Measurements from ENCODE around the gene AGRP.

AGRP gene

DNA sequence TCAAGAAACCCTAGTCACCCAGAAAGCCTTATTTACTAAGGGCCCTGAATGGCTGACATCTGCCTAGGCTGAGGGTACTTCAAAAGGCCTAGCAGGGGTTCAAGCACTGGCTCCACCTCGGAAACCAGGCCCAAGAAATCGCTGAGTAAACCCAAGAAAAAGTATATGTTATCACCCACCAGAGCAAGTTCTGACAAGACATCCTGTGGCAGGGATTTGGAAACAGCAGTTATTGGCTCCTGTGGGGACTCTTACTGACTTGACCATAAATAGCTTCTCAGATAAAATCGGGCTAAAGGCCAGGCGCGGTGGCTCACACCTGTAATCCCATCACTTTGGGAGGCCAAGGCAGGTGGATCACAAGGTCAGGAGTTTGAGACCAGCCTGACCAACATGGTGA lies 14.6 kb downstream of the AGRP start:
- TF ChIP-seq, protein P1, sequence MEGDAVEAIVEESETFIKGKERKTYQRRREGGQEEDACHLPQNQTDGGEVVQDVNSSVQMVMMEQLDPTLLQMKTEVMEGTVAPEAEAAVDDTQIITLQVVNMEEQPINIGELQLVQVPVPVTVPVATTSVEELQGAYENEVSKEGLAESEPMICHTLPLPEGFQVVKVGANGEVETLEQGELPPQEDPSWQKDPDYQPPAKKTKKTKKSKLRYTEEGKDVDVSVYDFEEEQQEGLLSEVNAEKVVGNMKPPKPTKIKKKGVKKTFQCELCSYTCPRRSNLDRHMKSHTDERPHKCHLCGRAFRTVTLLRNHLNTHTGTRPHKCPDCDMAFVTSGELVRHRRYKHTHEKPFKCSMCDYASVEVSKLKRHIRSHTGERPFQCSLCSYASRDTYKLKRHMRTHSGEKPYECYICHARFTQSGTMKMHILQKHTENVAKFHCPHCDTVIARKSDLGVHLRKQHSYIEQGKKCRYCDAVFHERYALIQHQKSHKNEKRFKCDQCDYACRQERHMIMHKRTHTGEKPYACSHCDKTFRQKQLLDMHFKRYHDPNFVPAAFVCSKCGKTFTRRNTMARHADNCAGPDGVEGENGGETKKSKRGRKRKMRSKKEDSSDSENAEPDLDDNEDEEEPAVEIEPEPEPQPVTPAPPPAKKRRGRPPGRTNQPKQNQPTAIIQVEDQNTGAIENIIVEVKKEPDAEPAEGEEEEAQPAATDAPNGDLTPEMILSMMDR (IDR thresholded peaks at IDR 0.05): no peak
- Mint-ChIP-seq H3K27me3 (ENCODE audit: low read depth, poor library complexity) (no peaks in the 10 kb centered on the region), H3K4me1 (peaks cover 19% of the 10 kb centered on the region), H3K27ac (no peak overlapping the region), H3K36me3 (ENCODE audit: low read depth) (no peaks in the 10 kb centered on the region), H3K9me3 (no peaks in the 10 kb centered on the region), H3K4me3 (no peak overlapping the region)
- DNase-seq: no peak

DNA sequence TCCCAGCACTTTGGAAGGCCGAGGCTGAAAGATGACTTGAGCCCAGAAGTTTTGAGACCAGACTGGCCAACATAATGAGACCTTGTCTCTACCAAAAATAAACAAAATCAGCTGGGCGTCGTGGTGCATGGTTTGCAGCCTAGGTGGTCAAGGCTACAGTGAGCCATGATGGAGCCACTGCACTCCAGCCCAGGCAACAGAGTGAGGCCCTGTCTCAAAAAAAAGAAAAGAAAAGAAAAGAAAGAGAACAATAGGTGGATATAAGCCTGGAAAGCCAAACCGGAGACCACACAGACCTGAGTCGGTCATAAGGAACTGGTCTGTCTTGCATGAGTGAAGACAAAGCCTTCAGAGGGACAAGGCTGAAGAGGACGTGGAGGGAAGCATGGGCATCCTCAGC lies 16.8 kb downstream of the AGRP start:
- H3K27me3 Mint-ChIP-seq (ENCODE audit: low read depth, poor library complexity): peaks cover 2% of the 10 kb centered on the region
- no peaks in the 10 kb centered on the region for H3K9me3 Mint-ChIP-seq
- H3K4me1 Mint-ChIP-seq: peaks cover 23% of the 10 kb centered on the region
- TF ChIP-seq, protein P1 (IDR thresholded peaks at IDR 0.05): no peak
- H3K4me3 Mint-ChIP-seq: no peak overlapping the region
- DNase-seq: no peak
- H3K27ac Mint-ChIP-seq: no peak overlapping the region
- H3K36me3 Mint-ChIP-seq (ENCODE audit: low read depth): no peaks in the 10 kb centered on the region

DNA sequence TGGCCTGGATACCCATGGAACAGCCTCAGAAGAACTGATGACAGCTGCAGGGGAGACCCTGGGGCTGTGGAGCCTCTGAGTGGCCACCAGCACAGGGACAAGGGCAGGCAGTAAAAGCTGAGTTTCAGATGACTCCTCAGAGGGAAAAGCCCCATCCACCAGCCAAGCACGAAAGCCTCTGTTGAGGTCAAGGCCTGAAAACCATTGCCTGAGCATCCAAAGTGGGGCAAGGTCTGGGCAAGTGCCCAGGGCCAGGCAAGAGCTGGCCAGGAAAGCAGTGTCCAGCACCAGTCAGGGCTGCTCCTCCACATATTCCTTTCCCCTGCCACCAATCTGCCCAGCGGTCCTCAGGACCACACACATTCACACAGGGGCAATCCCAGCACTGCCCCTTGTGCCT lies 18.8 kb downstream of the AGRP start:
- peaks cover 31% of the 10 kb centered on the region for H3K4me1 Mint-ChIP-seq
- H3K27ac Mint-ChIP-seq: no peak overlapping the region
- no peak overlapping the region for H3K4me3 Mint-ChIP-seq
- no peaks in the 10 kb centered on the region for H3K36me3 Mint-ChIP-seq (ENCODE audit: low read depth)
- no peak for DNase-seq
- peaks cover 2% of the 10 kb centered on the region for H3K27me3 Mint-ChIP-seq (ENCODE audit: low read depth, poor library complexity)
- TF ChIP-seq, protein P1 (IDR thresholded peaks at IDR 0.05): no peak
- no peaks in the 10 kb centered on the region for H3K9me3 Mint-ChIP-seq

DNA sequence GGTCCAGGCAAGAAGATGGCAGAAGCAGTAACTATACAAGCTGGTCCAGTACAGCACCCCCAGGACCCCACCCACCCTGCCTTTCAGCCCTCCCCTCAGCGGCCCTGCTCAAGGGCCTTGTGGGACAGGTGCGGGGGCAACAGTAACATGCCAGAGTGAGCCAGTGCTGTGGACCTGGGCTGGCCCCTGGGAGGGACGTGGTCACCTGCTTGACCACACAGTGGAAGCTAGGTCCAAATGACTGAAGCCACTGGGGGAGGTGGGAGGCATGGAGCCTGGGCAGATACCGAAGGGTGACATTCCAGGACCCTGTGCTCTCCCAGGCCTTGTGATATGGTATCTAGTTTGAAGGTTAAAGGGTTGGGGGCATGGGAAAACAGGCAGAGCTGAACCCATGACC lies 19.7 kb downstream of the AGRP start:
- Mint-ChIP-seq H3K36me3 (ENCODE audit: low read depth) (no peaks in the 10 kb centered on the region), H3K4me3 (no peak overlapping the region), H3K27ac (no peak overlapping the region), H3K9me3 (no peaks in the 10 kb centered on the region), H3K4me1 (peaks cover 40% of the 10 kb centered on the region), H3K27me3 (ENCODE audit: low read depth, poor library complexity) (peaks cover 2% of the 10 kb centered on the region)
- no peak for DNase-seq
- TF ChIP-seq, protein P1 (IDR thresholded peaks at IDR 0.05): no peak

DNA sequence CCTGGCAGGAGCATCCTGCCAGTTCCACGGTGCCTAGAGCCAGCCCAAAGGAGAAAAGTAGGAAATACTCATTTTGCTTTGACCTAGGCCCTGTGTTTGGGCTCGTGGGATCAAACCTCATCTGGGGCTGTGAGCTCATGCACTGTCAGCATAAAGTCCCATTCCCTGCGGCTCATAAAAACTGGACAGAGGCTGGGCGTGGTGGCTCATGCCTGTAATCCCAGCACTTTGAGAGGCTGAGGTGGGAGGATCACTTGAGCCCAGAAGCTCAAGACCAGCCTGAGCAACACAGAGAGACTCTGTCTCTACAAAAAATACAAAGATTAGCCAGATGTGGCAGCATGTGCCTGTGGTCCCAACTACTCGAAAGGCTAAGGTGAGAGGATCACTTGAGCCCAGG lies 20.3 kb downstream of the AGRP start:
- H3K4me3 Mint-ChIP-seq: no peak overlapping the region
- H3K9me3 Mint-ChIP-seq: no peaks in the 10 kb centered on the region
- no peak overlapping the region for H3K27ac Mint-ChIP-seq
- H3K36me3 Mint-ChIP-seq (ENCODE audit: low read depth): no peaks in the 10 kb centered on the region
- peaks cover 2% of the 10 kb centered on the region for H3K27me3 Mint-ChIP-seq (ENCODE audit: low read depth, poor library complexity)
- TF ChIP-seq, protein P1 (IDR thresholded peaks at IDR 0.05): no peak
- no peak for DNase-seq
- peaks cover 46% of the 10 kb centered on the region for H3K4me1 Mint-ChIP-seq

DNA sequence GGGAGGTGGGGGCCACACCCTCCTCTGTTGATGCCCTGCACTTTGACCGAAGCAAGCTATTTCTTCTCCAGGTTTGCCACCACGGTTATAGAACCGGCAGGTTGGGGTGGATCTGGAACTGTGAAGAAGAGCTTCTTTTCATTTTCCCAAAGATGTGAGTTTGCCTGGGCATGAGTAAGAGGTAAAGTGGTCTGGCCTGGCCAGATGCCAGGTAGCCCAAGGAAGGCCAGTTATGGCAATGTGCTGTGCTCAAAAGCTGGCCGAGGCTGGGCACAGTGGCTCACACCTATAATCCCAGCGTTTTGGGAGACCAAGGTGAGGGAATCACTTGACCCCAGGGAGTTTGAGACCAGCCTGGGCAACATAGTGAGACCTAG lies 21.1 kb downstream of the AGRP start:
- no peaks in the 10 kb centered on the region for H3K9me3 Mint-ChIP-seq
- H3K4me3 Mint-ChIP-seq: no peak overlapping the region
- H3K27me3 Mint-ChIP-seq (ENCODE audit: low read depth, poor library complexity): peaks cover 2% of the 10 kb centered on the region
- no peak overlapping the region for H3K27ac Mint-ChIP-seq
- peaks cover 54% of the 10 kb centered on the region for H3K4me1 Mint-ChIP-seq
- DNase-seq: no peak
- no peaks in the 10 kb centered on the region for H3K36me3 Mint-ChIP-seq (ENCODE audit: low read depth)
- TF ChIP-seq, protein P1 (IDR thresholded peaks at IDR 0.05): no peak

Measured in nephron progenitor cell (in vitro differentiated cells).